Left colon (tissue), 2 donors: ENCODE data around the gene THRB. TPM values are rescaled to one million over a fixed set of nuclear protein-coding genes. Genes with fewer than 3 reads are reported as not detected.

Experiments
- ATAC-seq: fragments of 200-7000 bp; cut with Tn5 transposase; one replicate; pipeline ENCODE4 v1.9.1; 2020; ENCODE audit warnings: mild to moderate bottlenecking, moderate library complexity
- DNase-seq, 2 donors: peaks; one replicate each; pipeline ENCODE4 v3.0.0-alpha.2; 2020
- intact Hi-C, 2 donors: fragments of 100-400 bp; cut with DNase I in 1 of 2; cut with micrococcal nuclease in 1 of 2; formaldehyde crosslinking; loops; one replicate each; pipeline versions ENCODE4 v1.11.2 to v1.14.0; 2022; cut with DNase I, micrococcal nuclease
- total RNA-seq, 2 donors: library from RNA; stranded (reverse); fragmentation: NEBNext Ultra II Directional; extraction: Animal tissue kit (Norgen Biotek cat#: 25700); gene quantifications; one replicate each; pipeline ENCODE4 v1.2.1, GENCODE V29; 2021
- donor health status: DM: no; HTN: no; CAD: no.
- donor health status: DM: yes; HTN: yes; CAD: no.

The THRB gene
- total RNA-seq, 2 donors from 2014 or later: 26.2 to 33.7 TPM

GRCh38 chr3:24237971-24238706 is 256.5 kb downstream of the THRB start:
- intact Hi-C loops: loop anchor here in 1 of 2 donors (5.0 to 10.0 kb wide), 3 partner anchors 236 to 447 kb away; no protein-coding TSS in a partner anchor
- peak; percentile 21 to 47 for DNase-seq
- peak; percentile 97 for ATAC-seq

DNA sequence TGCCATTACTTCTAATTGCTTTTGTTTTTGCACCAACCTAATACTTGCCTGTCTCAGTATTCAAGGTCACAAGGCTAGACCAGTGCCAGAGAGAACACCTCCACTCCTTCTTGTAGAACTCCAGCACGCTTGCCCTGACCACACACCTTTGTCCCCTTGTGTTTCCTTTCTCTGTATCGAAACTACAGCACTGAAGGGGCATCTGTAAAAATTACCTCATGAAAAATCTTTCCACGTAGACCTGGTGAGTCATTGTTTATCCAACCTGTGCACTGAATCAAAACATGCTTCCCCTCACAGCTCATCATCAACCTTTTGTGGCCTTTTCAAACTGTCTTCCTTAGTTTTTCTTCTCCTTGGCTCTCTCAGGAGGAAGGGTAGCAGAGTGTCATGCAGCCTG is 259.5 kb downstream of the THRB start:
- no peak for DNase-seq
- no peak for ATAC-seq
- intact Hi-C loops: loop anchor here in 1 of 2 donors (5.0 to 10.0 kb wide), 3 partner anchors 233 to 450 kb away; no protein-coding TSS in a partner anchor

DNA sequence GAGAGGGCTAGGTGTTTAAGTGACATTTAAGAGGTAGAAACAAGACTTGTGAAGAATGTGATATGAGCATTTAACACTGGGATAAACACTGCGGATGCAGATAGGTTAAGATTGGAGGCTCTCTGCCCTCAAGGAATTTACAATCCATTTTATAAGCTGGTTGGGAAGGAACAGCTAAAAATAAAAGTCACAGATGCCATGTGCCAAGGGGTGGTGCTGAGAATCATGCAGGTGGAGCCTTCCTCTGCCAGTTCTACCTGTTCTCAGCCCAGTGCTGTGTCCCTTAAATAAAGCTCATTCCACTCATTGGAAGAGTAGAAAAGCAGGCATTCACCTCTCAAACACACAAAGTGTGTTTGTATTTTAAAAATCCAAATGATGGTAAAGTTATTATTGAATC is 261.9 kb downstream of the THRB start:
- intact Hi-C loops: loop anchor here in 1 of 2 donors (10.0 kb wide), 2 partner anchors 348 to 452 kb away; no protein-coding TSS in a partner anchor
- ATAC-seq (peak; percentile 43), DNase-seq (no peak)

DNA sequence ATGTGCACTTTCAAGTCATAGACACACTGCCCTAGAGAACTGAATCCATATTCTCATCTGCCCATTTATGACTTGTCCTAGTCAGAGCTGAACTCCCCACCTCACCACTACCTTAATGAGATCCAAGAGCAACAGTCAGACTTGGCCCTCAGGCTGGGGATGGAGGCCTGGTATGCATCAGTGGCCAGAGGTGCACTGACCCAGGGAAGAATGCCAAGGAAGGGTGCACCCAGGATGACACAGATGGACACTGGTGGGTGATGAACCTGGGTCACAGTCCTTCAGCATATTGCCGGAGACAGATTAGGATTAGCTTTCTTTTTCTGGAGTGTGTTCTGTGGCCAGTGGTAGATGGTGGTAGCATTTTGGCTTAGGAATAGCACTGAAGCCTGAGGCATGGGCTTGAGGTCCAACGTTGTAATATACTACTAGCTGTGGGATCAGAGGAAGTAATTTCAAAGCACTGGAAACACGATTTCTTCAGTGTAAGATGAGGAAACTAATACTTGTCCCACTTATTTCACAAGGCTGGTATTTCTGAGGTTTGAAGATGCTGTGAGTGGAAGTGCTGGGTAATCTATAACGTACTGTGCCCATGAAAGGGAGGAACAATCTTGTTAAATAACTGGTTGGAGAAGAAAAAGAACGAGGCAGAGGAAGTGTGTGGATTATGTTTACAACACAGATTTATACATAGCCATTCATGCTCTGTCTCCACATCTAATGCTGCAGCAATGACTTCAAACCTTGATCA is 265.0 kb downstream of the THRB start:
- intact Hi-C loops: loop anchor here in 1 of 2 donors (10.0 kb wide), 2 partner anchors 345 to 455 kb away; no protein-coding TSS in a partner anchor
- DNase-seq (no peak), ATAC-seq (no peak)

DNA sequence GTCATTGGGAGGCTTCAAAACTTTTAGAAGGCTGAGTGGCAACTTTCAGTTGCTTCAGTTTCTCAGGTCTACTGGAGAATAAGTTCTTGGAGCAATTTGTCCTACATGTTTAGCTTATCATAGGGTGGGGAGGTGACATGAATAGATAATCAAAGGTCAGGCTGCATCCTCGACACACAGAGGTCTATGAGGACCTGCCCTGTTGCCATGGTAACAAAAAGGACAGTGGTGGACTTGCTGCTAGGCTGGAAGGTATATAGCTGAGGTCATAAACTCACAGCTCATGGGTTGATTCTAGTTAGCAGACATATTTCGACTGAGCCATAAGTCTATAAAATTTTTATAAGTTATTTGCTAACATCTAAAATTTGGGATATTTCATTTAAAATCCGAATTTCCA is 267.0 kb downstream of the THRB start:
- ATAC-seq: peak; percentile 89
- DNase-seq: no peak
- intact Hi-C loops: no loop called here

DNA sequence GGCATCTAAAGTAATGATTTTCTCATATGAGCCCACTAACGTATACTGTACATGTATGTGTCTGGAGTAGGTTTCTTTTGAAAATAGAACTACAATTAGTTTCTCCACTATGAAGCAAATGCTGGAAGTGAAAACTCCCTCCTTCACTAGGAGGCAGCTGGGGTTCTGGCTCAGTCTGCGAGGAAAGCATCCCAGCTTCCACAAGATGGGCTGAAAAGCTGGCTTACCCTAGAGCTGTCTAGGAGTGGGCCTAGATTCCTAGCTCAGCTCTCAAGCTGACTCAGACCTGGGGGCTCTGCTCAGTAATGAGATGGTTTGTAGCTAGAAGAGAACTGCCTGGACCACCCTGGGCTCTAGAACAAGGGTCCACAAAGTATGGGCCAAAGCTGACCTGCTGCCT is 268.3 kb downstream of the THRB start:
- ATAC-seq (no peak), DNase-seq (no peak)
- intact Hi-C loops: no loop called here

DNA sequence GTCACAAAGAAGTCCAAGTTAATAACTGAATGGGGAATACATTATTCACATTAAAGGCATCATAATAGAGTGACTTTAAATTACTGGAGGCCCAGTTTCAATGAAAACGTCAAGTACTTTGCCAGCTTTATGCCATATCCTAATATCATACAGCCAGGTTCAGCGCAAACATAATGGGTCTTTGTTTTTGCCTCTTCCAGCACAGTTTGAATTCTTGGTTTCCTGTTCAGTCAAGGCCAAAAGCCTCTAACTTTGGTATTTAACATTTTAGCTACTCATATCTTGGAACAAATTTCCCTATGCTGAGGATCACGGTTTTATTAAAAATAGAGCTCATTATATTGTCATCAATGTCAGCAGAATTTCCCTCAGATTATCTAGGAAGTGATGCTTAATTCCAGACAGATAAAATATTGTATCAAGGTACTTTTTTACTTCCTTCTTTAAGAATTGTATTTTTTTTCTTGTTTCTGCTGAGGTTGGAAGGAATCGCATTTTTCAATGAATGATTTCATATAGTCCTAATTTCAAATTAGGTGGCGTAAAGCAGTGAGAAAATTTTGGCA is 269.2 kb downstream of the THRB start:
- intact Hi-C loops: no loop called here
- ATAC-seq (no peak), DNase-seq (no peak)

GRCh38 chr3:24224666-24225384 is 269.8 kb downstream of the THRB start:
- ATAC-seq: no peak
- intact Hi-C loops: no loop called here
- no peak for DNase-seq

DNA sequence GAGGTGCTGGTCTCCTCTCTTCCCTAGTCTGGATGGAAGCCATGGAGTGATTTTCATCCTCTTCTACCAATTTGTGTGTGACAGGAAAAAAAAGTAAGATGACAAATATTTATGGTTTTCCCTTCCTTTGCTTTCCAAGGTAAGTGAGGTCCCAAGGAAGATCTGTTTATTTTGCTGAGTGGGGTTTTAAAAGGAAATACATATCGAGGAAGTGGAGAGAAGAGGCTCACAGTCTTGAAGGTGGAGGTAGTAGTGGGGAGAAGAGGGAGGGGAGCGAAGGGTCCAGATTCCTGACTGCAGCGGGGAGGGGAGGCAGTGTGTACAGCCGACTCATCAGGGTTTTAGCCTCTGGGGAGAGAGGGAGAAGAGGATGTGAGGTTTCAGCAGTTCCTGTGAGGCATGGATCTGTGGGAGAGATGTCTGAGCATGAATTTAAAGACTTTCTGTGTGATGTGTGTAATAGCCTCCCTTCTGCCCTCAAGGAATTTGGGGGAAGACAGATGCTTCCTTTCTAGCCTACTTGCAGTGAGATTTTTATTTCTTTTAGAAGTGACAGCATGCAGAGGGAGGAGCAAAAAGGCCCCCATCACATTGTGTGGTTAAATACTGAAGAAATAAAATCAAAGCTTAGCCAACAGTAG is 272.4 kb downstream of the THRB start:
- DNase-seq (no peak), ATAC-seq (no peak)
- intact Hi-C loops: no loop called here

DNA sequence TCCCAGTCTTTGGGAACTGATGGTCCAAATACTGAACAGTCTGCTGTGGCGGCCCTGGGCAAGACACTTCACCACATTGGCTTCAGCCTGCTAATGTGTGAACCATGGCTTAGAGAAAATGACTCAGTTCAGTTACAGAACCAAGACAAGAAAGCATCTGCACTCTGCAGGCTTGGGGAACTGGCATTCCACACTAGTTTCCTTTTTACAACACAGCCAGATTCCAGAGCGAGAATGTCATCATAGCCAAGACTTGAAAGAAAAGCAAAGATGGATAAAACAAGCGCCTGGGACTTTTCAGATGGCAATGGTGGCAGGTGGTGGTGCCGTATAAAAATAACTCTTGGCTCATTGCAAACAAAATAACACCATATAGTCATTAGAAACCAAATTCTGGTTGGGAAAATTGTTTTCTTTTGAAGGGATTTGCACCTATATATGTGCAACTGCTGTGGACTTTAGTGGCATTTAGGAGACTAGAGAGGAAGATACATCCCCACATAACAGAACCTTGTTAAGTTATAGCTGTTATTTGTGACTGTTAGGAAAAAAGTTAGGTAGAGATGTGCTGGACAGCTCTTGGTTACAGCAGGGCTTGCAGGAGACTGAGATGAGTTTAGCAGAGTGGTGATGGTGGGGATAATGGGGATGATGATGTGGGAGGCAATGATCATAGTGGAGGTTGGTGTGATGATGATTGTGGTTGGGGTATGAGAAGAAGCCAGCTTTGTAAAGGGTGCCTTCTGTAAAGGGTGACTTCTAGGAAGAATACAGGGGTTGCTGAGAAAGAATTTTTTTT is 273.6 kb downstream of the THRB start:
- intact Hi-C loops: no loop called here
- ATAC-seq: no peak
- no peak for DNase-seq

GRCh38 chr3:24215502-24215901 is 279.1 kb downstream of the THRB start:
- DNase-seq (no peak), ATAC-seq (no peak)
- intact Hi-C loops: no loop called here

GRCh38 chr3:24211381-24211780 is 283.3 kb downstream of the THRB start:
- ATAC-seq (no peak), DNase-seq (no peak)
- intact Hi-C loops: no loop called here

DNA sequence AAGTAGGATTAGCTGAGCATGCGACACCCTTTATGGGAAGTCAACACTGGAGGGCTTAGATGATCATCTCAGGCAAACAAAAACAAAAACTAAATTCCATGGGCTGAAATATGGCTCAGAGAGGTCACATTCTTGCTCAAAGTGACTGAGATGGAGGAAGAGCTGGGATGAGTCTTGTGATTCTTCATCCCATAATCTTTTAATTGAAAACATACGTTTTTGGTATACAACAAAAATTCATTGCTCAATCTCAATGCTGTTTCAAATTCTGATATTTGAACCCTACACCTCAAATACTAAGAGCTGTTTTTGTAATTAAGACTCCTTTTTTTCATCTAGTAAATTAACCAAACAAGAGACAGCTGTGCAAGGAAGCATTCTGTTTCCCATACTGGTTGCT is 292.6 kb downstream of the THRB start:
- ATAC-seq: no peak
- intact Hi-C loops: no loop called here

GRCh38 chr3:24201301-24201700 is 293.3 kb downstream of the THRB start:
- intact Hi-C loops: no loop called here
- DNase-seq (no peak), ATAC-seq (no peak)

More for the DNA sequence above, 292.6 kb downstream of the THRB start:
- no peak for DNase-seq

GRCh38 chr3:24199775-24200247 is 294.8 kb downstream of the THRB start:
- ATAC-seq: no peak
- intact Hi-C loops: no loop called here
- DNase-seq: no peak

DNA sequence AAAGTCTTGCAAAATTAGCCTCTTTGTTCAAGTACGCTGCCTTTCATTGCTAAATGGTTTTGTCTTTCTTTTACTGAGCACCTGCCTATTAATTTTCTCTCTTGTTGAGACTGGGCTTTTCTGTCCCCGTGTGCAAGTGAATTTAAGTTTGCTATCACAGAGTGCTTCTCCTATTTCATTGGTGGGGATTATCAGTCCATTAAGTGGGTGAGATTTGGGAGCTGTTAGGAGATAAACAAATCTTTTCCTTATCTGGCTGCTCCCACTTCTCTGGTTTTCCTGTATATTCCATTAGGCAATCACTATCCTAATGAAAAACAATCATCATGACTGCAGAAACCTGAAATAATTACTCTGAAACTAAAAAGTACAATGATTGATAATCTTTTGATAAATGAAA is 295.4 kb downstream of the THRB start:
- intact Hi-C loops: no loop called here
- ATAC-seq: no peak
- DNase-seq: no peak

GRCh38 chr3:24198728-24199127 is 295.9 kb downstream of the THRB start:
- DNase-seq (no peak), ATAC-seq (no peak)
- intact Hi-C loops: no loop called here

- intact Hi-C loops: no loop called here
- no peak for DNase-seq
- no peak for ATAC-seq
These were observed 296.8 kb downstream of the THRB start for GRCh38 chr3:24197809-24198208.
